GM19463 (cell line): ENCODE measurements around the gene SLC6A6.
A peak's percentile ranks its signal among the peaks of the same experiment; 100 is the strongest.

Experiments
- ATAC-seq: cut with Tn5 transposase; IDR thresholded peaks from one replicate; pipeline ENCODE4 v1.9.1; 2021; ENCODE audit warnings: mild to moderate bottlenecking, moderate library complexity; ENCODE audit not compliant: unreplicated experiment

The SLC6A6 gene

DNA sequence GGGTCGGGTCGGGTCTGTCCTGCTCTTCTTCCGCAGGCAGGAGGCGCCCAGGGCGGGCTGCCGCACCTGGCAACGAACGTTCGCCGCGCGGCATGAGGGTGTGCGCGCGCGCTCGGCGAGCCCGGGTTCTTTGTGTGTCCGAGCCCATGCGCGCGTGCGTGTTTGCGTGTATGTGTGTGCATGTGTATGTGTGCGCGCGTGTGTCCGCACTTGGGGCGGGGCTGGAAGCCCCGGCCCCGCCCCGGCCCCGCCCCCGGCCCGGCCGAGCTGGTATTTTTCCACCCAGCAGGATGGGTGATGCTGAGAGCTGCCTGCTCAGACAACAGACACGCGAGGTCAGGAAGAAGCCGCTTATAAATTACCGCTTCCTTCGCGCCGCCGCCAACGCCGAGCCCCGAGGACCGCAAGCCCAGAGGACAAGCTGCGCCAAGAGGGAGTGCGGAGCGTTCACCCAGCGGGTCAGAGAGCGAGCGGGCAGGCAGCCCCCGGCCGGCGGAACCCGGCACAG lies at the start of gene SLC6A6:
Gene SLC6A6 (plus strand): TSS at position 303 of the 508 bp plus-strand sequence. CDS start 41,029 bp downstream, outside the sequence.
- ATAC-seq, result peak; percentile 64

DNA sequence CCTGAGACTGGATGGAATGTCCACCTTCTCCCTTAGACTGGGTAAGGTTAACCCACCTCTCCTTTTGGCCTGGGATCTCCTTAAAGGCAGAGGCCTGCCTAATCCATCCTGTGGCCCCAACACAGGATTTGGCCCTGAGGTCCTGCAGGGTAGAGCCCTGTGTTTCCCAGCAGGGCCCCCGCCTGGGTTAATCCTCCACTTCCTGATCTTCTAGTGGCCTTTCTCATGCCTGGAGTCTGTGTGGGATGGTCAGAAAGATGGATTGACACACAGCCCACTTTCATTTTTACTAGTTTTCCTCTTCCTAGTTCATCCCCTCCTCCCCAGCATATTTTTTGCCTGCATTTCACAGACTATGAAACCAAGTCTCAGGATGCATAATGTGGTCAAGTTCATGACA lies 48.9 kb upstream of the SLC6A6 start:
- no peak for ATAC-seq

- ATAC-seq, result no peak
Observed at GRCh38 chr3:14357463-14357862, 44.9 kb upstream of the SLC6A6 start.

DNA sequence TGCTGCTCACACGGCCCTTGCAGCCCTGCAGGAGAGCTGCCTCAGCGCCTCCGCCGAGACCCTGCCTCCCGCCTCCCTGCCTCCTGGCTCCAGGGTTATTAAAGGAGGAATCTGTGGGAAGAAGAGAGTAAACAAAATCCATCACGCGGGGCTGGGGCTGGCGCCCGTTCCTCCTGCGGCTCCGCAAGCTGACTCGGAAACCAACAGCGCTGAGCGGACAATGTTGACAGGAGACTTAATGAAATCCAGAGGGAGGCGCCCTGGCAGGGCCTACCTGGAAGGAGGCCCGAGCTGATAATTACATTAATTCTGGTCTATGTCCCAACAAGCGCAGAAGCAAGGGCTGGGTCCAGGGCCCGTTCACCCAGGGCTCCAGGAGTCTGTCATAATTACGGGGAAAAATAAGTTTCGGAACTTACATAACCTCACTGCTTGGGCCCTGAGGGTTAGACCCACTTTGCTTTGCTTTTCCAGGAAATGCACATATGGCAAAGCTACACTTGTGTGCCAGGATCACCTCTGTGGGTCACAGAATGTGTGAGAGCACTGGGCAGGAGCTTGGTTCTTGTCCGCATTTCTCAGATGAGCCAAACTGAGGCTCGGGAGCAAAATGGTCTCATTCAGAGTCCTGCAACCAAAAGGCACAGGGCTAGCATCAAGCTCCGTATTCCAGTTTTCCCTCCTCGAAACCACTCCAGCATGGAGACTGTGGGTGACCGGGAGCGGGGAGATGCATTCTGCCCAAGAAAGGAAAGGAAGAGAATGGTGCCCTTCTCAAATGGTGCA lies 43.8 kb upstream of the SLC6A6 start:
- no peak for ATAC-seq

GRCh38 chr3:14359348-14359747 lies 43.1 kb upstream of the SLC6A6 start:
- no peak for ATAC-seq

DNA sequence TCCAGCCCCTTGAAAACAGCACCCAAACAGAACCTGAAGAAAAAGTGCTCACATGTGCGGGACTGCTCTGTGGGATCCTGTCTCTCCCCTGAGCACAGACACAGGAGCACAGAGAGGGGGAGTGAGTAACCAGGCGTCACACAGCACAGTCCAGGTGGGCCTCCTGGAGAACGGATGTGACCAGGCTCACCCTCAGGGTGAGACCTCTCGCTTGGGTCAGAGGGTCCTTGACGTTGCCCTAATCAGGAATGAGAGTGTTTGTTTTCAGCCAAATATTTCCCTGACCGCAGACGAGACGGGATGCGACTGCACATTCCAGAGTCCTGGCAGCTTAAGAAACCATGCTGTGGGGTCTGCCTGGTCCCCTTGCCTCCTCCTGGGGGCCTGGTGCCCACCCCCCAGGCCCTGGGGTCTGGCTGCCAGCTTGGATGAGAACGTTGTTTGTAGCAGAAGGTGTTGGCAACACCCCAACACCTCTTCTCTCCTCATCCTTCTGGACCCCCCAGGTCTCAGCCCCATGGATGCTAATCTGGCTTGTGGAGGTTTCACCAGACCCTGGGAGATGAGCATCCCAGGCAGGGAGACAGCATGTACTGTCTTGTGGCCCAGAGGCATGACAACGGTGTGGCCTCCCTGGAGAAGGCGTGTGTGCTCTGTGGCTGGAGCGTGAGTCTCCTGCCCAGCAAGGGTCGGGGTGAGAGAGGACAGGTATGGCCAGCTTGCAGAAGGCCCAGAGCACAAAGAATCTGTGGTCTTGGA lies 42.1 kb upstream of the SLC6A6 start:
- no peak for ATAC-seq

DNA sequence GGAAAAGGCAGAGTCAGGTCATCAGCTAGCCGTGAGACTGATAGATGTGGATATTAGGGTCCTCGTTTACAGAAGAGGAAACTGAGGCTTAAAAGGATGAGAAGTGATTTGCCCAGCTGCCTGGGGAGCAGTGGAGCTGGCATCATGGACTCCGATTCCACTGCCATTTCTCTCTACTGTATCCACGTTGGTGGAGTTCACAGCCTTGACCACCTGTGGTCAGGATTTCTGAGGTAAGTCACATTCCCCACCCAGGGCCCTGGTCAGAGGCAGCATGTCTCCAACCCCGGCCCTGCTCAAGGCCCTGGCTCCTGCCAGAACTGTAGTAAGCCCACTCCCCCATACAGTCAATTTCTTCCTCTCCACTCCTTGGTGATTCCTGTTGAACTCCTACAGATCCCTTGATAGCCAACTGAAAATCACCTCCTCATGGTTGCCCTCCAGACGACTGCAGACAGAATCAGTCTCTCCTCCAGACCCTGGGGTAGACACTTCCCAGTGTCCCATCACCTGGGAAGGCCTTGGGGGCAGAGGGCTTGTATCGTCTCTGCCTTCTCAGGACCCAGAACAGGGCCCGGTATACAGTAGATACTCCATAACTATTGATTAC lies 41.2 kb upstream of the SLC6A6 start:
- no peak for ATAC-seq

- no peak for ATAC-seq
Observed at GRCh38 chr3:14362890-14363289, 39.5 kb upstream of the SLC6A6 start.

GRCh38 chr3:14363379-14363778 lies 39.0 kb upstream of the SLC6A6 start:
- ATAC-seq, result no peak

DNA sequence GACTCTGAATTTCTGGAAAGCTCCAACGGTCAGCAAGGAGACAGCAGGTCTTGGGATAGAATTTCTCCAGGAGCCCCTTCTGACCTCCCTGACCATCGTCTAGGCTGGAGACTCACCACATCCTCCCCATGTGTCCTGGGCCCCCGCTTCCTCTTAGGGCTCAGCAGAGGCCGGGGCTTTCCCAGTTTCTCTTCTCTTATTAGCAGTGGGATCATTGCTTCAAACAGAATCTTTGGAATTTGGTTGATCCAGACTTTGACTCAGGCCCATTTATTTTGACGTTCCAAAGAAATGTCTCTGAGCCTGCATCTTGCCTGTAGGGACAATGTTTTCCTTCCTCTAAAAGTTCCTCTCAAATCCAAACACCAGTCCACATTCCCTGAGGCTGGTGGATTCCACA lies 38.4 kb upstream of the SLC6A6 start:
- ATAC-seq, result no peak

GRCh38 chr3:14364580-14365292 lies 37.7 kb upstream of the SLC6A6 start:
- ATAC-seq, result no peak

GRCh38 chr3:14366248-14366647 lies 36.2 kb upstream of the SLC6A6 start:
- ATAC-seq, result no peak

DNA sequence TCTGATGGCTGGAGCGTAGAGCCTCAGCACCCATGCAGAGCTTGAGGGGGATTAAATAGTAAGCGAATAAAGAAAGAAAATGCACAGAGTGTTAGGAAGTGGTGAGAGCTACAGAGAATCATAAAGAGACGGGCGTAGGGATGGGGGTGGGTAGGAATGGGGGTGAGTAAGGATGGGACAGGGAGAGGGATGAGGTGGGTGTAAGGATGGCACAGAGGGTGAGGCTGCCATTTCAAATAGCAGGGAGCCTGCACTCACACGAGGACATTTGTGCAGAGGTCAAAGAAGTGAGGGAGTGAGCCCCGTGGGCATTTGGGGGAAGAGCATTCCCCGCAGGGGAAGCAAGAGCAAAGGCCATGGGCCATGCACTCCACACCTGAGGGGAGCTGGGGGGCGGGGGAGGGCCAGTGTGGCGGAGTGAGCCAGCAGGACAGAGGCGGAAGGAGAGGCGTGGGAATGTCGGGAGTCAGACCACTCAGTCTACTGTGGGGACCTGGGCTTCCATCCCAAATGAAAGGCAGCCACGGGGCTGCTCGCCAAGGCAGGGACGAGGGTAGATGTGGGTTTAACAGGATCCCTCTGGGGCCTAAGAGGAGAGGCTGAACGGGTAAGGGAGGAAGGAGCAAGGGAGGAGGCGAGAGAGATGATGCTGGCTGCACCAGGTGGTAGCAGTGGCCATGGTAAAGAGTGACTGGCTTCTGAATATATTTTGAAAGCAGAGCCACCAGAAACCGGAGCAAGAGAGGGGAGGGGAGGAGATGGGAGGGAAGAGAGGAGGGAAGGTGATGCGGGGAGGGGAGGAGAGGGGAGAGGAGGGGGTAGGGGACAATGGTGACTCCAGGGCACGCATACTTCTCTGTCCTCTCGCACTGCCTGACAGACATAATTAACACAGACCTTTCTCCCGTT lies 35.2 kb upstream of the SLC6A6 start:
- ATAC-seq, result no peak

- no peak for ATAC-seq
Observed at GRCh38 chr3:14368146-14368545, 34.3 kb upstream of the SLC6A6 start.

DNA sequence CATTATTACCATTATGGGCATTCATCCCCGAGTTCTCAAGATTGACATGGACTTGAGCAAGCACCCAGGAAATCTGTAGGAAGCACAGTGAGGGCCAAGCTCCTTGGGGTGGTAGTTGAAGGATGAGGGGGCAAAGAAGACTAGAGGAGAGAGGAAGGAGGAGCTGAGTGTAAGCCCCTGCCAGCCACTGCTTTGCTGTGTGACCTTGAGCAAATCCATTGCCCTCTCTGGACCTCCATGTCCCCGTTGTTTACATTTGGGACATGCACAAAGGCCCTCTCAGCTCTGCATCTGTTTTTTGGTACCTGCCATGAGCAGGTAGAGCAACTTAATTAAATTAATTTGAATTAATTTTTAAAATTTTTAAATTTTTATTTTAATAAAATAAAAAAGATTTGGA lies 33.5 kb upstream of the SLC6A6 start:
- ATAC-seq, result no peak

DNA sequence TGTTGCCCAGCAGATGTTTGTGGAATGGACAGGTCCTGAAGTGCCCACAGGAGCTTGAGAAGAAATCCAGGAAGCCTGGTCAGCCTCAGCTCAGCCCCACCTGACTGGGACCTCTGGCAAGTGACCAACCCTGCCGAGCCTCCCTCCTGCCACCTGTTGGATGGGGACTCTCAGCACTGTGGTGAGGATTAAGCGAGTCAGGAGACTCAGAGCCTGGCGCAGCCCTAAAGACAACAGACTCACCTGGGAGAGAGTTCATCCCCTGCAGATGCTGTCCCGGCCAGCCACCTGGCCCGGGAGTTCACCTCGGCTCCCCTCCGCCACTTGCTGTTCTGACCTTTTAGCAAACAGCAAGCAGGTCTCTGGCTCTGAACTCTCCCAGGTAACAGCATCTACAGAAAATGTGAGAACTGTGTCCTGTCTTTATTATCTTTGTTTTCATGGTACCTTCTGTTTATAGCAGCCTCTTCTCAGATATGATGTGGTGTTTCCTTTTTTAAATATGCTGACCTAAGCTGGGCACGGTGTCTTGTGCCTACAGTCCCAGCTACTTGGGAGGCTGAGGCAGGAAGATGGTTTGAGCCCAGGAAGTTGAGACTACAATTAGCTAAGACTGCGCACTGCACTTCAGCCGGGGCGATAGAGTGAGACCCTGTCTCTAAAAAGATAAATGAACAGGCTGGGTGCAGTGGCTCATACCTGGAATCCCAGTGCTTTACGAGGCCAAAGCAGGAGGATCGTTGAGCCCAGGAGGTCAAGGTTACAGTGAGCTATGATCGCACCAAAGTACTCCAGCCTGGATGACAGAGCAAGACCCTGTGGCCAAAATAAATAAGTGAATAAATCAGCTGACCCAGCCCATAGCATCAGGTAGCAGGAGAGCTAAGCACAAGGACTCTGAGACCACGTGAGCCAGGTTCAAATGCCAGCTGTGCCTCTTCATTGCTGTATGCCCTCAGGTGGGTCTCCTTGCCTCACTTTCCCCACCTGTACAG lies 32.4 kb upstream of the SLC6A6 start:
- ATAC-seq, result no peak

GRCh38 chr3:14370720-14371572 lies 31.5 kb upstream of the SLC6A6 start:
- ATAC-seq, result no peak
